Gastroesophageal sphincter (tissue), 3 donors: ENCODE results near the gene CCER1.

Source experiments
- EP300 ChIP-seq: sonication (generic); formaldehyde crosslinking; IDR thresholded peaks from one replicate; pipeline ENCODE4 v1.6.1; 2017; ENCODE audit warnings: antibody characterized with exemption, mild to moderate bottlenecking
- POLR2A ChIP-seq, 2 donors: fragments of 450-650 bp; IDR thresholded peaks; one replicate each; pipeline ENCODE4 v1.6.1; 2017; ENCODE audit warnings: antibody characterized with exemption in 2 of 2, mild to moderate bottlenecking in 2 of 2, moderate library complexity in 1 of 2
- POLR2AphosphoS5 ChIP-seq: sonication (generic); formaldehyde crosslinking; IDR thresholded peaks from one replicate; pipeline ENCODE4 v1.6.1; 2017; ENCODE audit warnings: antibody characterized with exemption
- TF ChIP-seq, protein P1 (sequence below), 4 experiments: fragments of 200-600 bp in 2 of 4; fragments of 450-650 bp in 2 of 4; sonication (generic) in 1 of 4; IDR thresholded peaks; one replicate each; pipeline ENCODE4 v1.5.1; 2017 to 2019; ENCODE audit warnings: antibody characterized with exemption in 4 of 4, mild to moderate bottlenecking in 2 of 4, moderate library complexity in 2 of 4

DNA sequence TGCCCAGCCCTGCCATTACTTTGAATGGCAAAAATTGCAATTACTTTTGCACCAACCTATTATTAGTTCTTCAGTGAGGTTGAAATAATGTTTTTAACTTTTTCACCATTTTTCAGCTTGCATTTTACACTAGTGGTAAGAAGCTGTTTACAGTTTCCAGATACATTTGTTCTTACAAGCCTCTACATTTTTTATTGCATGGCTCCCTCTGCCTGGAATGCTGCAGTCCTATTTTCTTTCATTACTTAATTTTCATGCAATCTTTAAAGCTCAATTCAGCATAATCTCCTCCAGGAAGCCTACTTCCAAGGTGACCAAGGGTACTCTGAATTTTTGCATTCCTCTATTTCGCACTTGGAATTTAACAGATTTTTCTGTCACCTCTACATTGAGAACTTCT is 33.4 kb downstream of the CCER1 start:
- TF ChIP-seq POLR2AphosphoS5: no peak
- TF ChIP-seq POLR2A (IDR thresholded peaks at IDR 0.05): no peak
- TF ChIP-seq, protein P1, sequence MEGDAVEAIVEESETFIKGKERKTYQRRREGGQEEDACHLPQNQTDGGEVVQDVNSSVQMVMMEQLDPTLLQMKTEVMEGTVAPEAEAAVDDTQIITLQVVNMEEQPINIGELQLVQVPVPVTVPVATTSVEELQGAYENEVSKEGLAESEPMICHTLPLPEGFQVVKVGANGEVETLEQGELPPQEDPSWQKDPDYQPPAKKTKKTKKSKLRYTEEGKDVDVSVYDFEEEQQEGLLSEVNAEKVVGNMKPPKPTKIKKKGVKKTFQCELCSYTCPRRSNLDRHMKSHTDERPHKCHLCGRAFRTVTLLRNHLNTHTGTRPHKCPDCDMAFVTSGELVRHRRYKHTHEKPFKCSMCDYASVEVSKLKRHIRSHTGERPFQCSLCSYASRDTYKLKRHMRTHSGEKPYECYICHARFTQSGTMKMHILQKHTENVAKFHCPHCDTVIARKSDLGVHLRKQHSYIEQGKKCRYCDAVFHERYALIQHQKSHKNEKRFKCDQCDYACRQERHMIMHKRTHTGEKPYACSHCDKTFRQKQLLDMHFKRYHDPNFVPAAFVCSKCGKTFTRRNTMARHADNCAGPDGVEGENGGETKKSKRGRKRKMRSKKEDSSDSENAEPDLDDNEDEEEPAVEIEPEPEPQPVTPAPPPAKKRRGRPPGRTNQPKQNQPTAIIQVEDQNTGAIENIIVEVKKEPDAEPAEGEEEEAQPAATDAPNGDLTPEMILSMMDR (IDR thresholded peaks at IDR 0.05): no peak
- TF ChIP-seq EP300: no peak
